ENCODE results near the gene TERC. TPM values are rescaled to one million over a fixed set of nuclear protein-coding genes. Genes with fewer than 3 reads are reported as not detected.

Gene TERC
- total RNA-seq, 2 donors from 2014 or later, result 9.4 to 11.1 TPM

Other genes starting within 250 kb of the TERC start
- under 1 TPM; 0.15 to 0.79 TPM for gene MECOM, start 101.3 kb downstream of the TERC start, total RNA-seq
- 1 to 10 TPM in 1 of 2 donors, under 1 TPM in 1; 0.82 to 2.5 TPM for gene ACTRT3, start 4.5 kb upstream of the TERC start, total RNA-seq
- 10 to 100 TPM; 13.3 to 14.1 TPM for gene MYNN, start 8.3 kb upstream of the TERC start, total RNA-seq
- gene LRRIQ4, start 47.8 kb upstream of the TERC start, total RNA-seq, result not detected
- gene LRRC34, start 47.8 kb upstream of the TERC start, total RNA-seq, result 10 to 100 TPM in 1 of 2 donors, 1 to 10 TPM in 1; 5.6 to 11.3 TPM
- gene LRRC31, start 104.9 kb upstream of the TERC start, total RNA-seq, result not detected
- gene SAMD7, start 146.5 kb upstream of the TERC start, total RNA-seq, result not detected
- gene SEC62, start 201.7 kb upstream of the TERC start, total RNA-seq, result 10 to 100 TPM; 48.7 to 64.4 TPM

All from endodermal cell (in vitro differentiated cells).